ENCODE data around the gene PRR15. TPM values are rescaled to one million over a fixed set of nuclear protein-coding genes. Genes with fewer than 3 reads are reported as not detected.

PRR15 gene
- total and polyA plus RNA-seq, 2 experiments from 2014 or later, result 9.6 to 17.4 TPM

GRCh38 chr7:29598613-29599012 lies 35.0 kb downstream of the PRR15 start (continued):
- no peak for TF ChIP-seq REST (IDR thresholded peaks at IDR 0.05; ENCODE audit: unreplicated experiment)
- TF ChIP-seq POLR2AphosphoS5 (IDR thresholded peaks at IDR 0.05; ENCODE audit: low read depth), result no peak
- TF ChIP-seq CREB1 (CRISPR knock-in tag; IDR thresholded peaks at IDR 0.05; ENCODE audit: low read depth), result no peak
- no peak for TF ChIP-seq NANOG (IDR thresholded peaks at IDR 0.05; ENCODE audit: borderline replicate concordance)
- no peak for TF ChIP-seq JUNB (IDR thresholded peaks at IDR 0.05; ENCODE audit: unreplicated experiment)
- no peak for TF ChIP-seq STAT1 (IDR thresholded peaks at IDR 0.05; ENCODE audit: unreplicated experiment)
- TF ChIP-seq ZNF114 (CRISPR knock-in tag; IDR thresholded peaks at IDR 0.05), result no peak

- DNase-seq (ENCODE audit: low spot score), result no peak
- peaks cover 7% of the 10 kb centered on the region for H3K4me1 Mint-ChIP-seq
- Histone ChIP-seq H4K20me1 (replicated peaks; ENCODE audit: insufficient read depth) (no peaks in the 10 kb centered on the region), H3K27me3 (ENCODE audit: insufficient read depth) (no peaks in the 10 kb centered on the region), H3K79me2 (replicated peaks; ENCODE audit: insufficient read depth) (no peaks in the 10 kb centered on the region), H3F3A (replicated peaks; ENCODE audit: low read depth) (no peaks in the 10 kb centered on the region), H2AFZ (no peak overlapping the region), H3K4me3 (no peak overlapping the region), H3K9me2 (ENCODE audit: insufficient read depth) (no peaks in the 10 kb centered on the region), H3K4me2 (no peak overlapping the region), H3K36me3 (ENCODE audit: insufficient read depth) (no peaks in the 10 kb centered on the region), H3K4me1 (ENCODE audit: insufficient read depth) (no peaks in the 10 kb centered on the region; the same call in 1 of the 2 replicates), H3K27ac (ENCODE audit: low read depth) (no peak overlapping the region)
- H3K9me3 Mint-ChIP-seq, result no peaks in the 10 kb centered on the region
- ATAC-seq, result peak; percentile 45; the same call in 2 of the 3 replicates
- no peak overlapping the region for H3K4me3 Mint-ChIP-seq
- peaks cover 2% of the 10 kb centered on the region for H3K27me3 Mint-ChIP-seq (ENCODE audit: insufficient read depth, low read depth, poor library complexity)
- H3K36me3 Mint-ChIP-seq (ENCODE audit: low read depth), result no peaks in the 10 kb centered on the region
- H3K27ac Mint-ChIP-seq, result no peak overlapping the region
- TF ChIP-seq POLR2AphosphoS5 (IDR thresholded peaks at IDR 0.05; ENCODE audit: low read depth) (no peak), CREB1 (CRISPR knock-in tag; IDR thresholded peaks at IDR 0.05; ENCODE audit: low read depth) (no peak), EZH2phosphoT487 (IDR thresholded peaks at IDR 0.05; ENCODE audit: unreplicated experiment) (no peak), ETS1 (IDR thresholded peaks at IDR 0.05) (no peak), ZNF462 (CRISPR knock-in tag; IDR thresholded peaks at IDR 0.05) (no peak), JUNB (IDR thresholded peaks at IDR 0.05; ENCODE audit: unreplicated experiment) (no peak), EZH2 (IDR thresholded peaks at IDR 0.05; ENCODE audit: low read depth, unreplicated experiment) (no peak), CTCF (conservative IDR thresholded peaks at IDR 0.05; ENCODE audit: low read depth in 2 of 2) (no peak), ZNF331 (CRISPR knock-in tag; IDR thresholded peaks at IDR 0.05; ENCODE audit: low read depth) (no peak), NANOG (IDR thresholded peaks at IDR 0.05; ENCODE audit: borderline replicate concordance) (no peak)
Observed at GRCh38 chr7:29599026-29599425, 35.4 kb downstream of the PRR15 start.

Data from GM23338 (cell line).